Karpas-422 (cell line): Measurements from ENCODE around the gene HCST. TPM values are rescaled to one million over a fixed set of nuclear protein-coding genes. Genes with fewer than 3 reads are reported as not detected.

Experiments used
- DNase-seq: peaks from one replicate; pipeline ENCODE4 v3.0.0-alpha.2; 2015
- H2AFZ ChIP-seq: fragments of 200-600 bp; sonication (generic); 2 replicates; pipeline ENCODE4 v1.6.1; 2014; ENCODE audit warnings: antibody characterized with exemption, low read length, mixed read lengths
- H3K27ac ChIP-seq: fragments of 200-600 bp; sonication (generic); 2 replicates; pipeline ENCODE4 v1.5.1; 2014; ENCODE audit warnings: mild to moderate bottlenecking, low read length, moderate library complexity
- H3K27me3 ChIP-seq: fragments of 200-600 bp; sonication (generic); 2 replicates; pipeline ENCODE4 v1.6.1; 2014; ENCODE audit warnings: low read length, mixed read lengths
- H3K36me3 ChIP-seq: fragments of 200-600 bp; sonication (generic); 2 replicates; pipeline ENCODE4 v1.6.1; 2014; ENCODE audit warnings: low read length, mixed read lengths; ENCODE audit not compliant: insufficient read depth
- H3K4me1 ChIP-seq: fragments of 200-600 bp; sonication (generic); 2 replicates; pipeline ENCODE4 v1.6.1; 2014; ENCODE audit warnings: mild to moderate bottlenecking, low read length, mixed read lengths
- H3K4me2 ChIP-seq: fragments of 200-600 bp; sonication (generic); 2 replicates; pipeline ENCODE4 v1.6.1; 2014; ENCODE audit warnings: low read length, low read depth, mild to moderate bottlenecking; ENCODE audit not compliant: poor library complexity, severe bottlenecking
- H3K4me3 ChIP-seq: fragments of 200-600 bp; sonication (generic); 2 replicates; pipeline ENCODE4 v1.5.1; 2014; ENCODE audit warnings: mild to moderate bottlenecking, antibody characterized with exemption, low read length, mixed read lengths
- H3K79me2 ChIP-seq: fragments of 200-600 bp; sonication (generic); 2 replicates; pipeline ENCODE4 v1.6.1; 2014; ENCODE audit warnings: mild to moderate bottlenecking, low read length, mixed read lengths
- H3K9ac ChIP-seq: fragments of 200-600 bp; sonication (generic); 2 replicates; pipeline ENCODE4 v1.6.0; 2014; ENCODE audit warnings: low read length
- H3K9me2 ChIP-seq: fragments of 200-600 bp; sonication (generic), shearing (Covaris generic); replicated peaks from 2 replicates; pipeline ENCODE4 v1.6.0; 2014; ENCODE audit warnings: mild to moderate bottlenecking, low read length, moderate library complexity; ENCODE audit not compliant: insufficient read depth
- H3K9me3 ChIP-seq: fragments of 300-700, 200-600 bp; sonication (generic); 2 replicates; pipeline ENCODE4 v1.6.1; 2014; ENCODE audit warnings: low read length, mixed read lengths
- H4K20me1 ChIP-seq: fragments of 200-600 bp; sonication (generic); 2 replicates; pipeline ENCODE4 v1.6.1; 2014; ENCODE audit warnings: mild to moderate bottlenecking, antibody characterized with exemption, low read length, low read depth; ENCODE audit not compliant: insufficient read depth
- total RNA-seq: library from RNA; depleted of rRNA; stranded (reverse); fragments of >200 nt; shearing (Covaris generic); gene quantifications from 2 replicates; pipeline ENCODE4 v1.2.3, GENCODE V29; 2014; ENCODE audit warnings: low replicate concordance

Gene HCST
- total RNA-seq, 1 experiment from 2014 or later: 18.8 TPM

DNA sequence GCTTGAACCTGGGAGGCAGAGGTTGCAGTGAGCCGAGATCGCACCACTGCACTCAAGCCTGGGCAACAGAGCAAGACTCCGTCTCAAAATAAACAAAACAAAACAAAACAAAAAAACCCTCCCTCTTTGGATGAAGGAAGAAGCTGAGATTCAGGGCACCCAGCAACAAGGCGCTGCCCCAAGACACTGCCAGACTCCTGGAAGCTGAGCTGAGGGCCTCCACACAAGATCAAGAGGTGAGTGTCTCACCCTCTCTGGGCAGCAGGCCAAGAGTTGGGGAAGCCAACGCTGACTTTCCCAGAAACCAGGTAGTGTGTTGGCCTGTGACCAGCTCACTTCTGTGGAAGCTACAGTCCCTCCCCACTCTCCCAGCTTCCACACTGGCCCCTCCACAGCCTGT, 9.5 kb downstream of the HCST start:
- Histone ChIP-seq H2AFZ (no peak overlapping the region), H3K9ac (no peak overlapping the region), H3K9me2 (no peaks in the 10 kb centered on the region), H4K20me1 (no peaks in the 10 kb centered on the region), H3K27me3 (no peaks in the 10 kb centered on the region), H3K79me2 (no peaks in the 10 kb centered on the region), H3K4me3 (no peak overlapping the region), H3K9me3 (no peaks in the 10 kb centered on the region), H3K4me1 (peaks cover 11% of the 10 kb centered on the region), H3K36me3 (no peaks in the 10 kb centered on the region), H3K4me2 (no peak overlapping the region), H3K27ac (no peak overlapping the region)
- no peak for DNase-seq

GRCh38 chr19:35913589-35913988, 11.3 kb downstream of the HCST start:
- Histone ChIP-seq H3K27ac (no peak overlapping the region), H3K4me2 (no peak overlapping the region), H3K9ac (no peak overlapping the region), H3K9me3 (no peaks in the 10 kb centered on the region), H4K20me1 (no peaks in the 10 kb centered on the region), H3K4me1 (peaks cover 11% of the 10 kb centered on the region), H3K4me3 (no peak overlapping the region), H3K27me3 (no peaks in the 10 kb centered on the region), H2AFZ (no peak overlapping the region), H3K9me2 (no peaks in the 10 kb centered on the region), H3K36me3 (no peaks in the 10 kb centered on the region), H3K79me2 (no peaks in the 10 kb centered on the region)
- DNase-seq: peak; percentile 40

DNA sequence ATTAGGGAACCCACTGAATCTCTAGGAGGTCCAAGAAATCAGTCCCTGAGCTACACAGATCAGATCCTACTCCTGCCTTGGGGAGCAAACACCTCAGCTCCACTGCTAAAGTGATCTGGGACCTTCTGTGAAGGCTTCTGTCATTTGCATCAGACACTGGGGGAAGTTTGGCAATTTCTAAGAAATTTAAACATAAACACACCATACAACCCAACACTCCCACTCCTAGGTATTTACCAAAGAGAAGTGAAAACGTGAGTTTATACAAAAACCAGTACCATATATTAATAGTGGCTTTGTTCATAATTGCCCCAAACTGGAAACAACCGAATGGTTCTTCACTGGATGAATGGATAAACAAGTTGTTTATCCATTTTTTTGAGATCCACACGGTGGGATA, 13.1 kb downstream of the HCST start:
- no peaks in the 10 kb centered on the region for H3K9me3 ChIP-seq
- H3K4me3 ChIP-seq: no peak overlapping the region
- no peaks in the 10 kb centered on the region for H3K36me3 ChIP-seq
- no peak for DNase-seq
- no peak overlapping the region for H3K27ac ChIP-seq
- H3K4me1 ChIP-seq: no peaks in the 10 kb centered on the region
- H2AFZ ChIP-seq: no peak overlapping the region
- no peaks in the 10 kb centered on the region for H3K9me2 ChIP-seq
- no peak overlapping the region for H3K4me2 ChIP-seq
- no peaks in the 10 kb centered on the region for H3K79me2 ChIP-seq
- no peaks in the 10 kb centered on the region for H4K20me1 ChIP-seq
- no peaks in the 10 kb centered on the region for H3K27me3 ChIP-seq
- no peak overlapping the region for H3K9ac ChIP-seq

- H3K79me2 ChIP-seq: no peaks in the 10 kb centered on the region
- no peak overlapping the region for H3K4me2 ChIP-seq
- no peaks in the 10 kb centered on the region for H3K36me3 ChIP-seq
- H3K9ac ChIP-seq: no peak overlapping the region
- no peaks in the 10 kb centered on the region for H3K27me3 ChIP-seq
- no peaks in the 10 kb centered on the region for H3K9me3 ChIP-seq
- H3K4me1 ChIP-seq: no peaks in the 10 kb centered on the region
- no peak overlapping the region for H3K27ac ChIP-seq
- H2AFZ ChIP-seq: no peak overlapping the region
- no peak overlapping the region for H3K4me3 ChIP-seq
- no peaks in the 10 kb centered on the region for H4K20me1 ChIP-seq
- no peak for DNase-seq
- no peaks in the 10 kb centered on the region for H3K9me2 ChIP-seq
Observed at GRCh38 chr19:35919306-35919705, 17.0 kb downstream of the HCST start.

DNA sequence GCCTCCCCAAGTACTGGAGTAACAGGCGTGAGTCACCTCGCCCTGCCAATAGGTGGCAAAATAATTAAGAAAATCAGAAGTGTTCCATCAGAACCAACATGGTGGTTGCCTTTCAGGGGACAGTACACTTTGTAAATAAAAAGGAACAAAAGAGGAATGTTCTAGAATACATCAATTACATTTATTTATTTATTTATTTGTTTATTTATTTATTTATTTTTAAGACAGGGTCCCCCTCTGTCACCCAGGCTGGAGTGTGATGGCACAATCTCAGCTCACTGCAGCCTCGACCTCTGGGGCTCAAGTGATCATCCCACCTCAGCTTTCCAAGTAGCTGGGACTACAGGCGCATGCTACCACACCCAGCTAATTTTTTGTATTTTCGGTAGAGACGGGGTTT, 18.7 kb downstream of the HCST start:
- Histone ChIP-seq H3K4me1 (no peaks in the 10 kb centered on the region), H3K4me2 (no peak overlapping the region), H2AFZ (no peak overlapping the region), H3K79me2 (no peaks in the 10 kb centered on the region), H4K20me1 (no peaks in the 10 kb centered on the region), H3K27ac (no peak overlapping the region), H3K9ac (no peak overlapping the region), H3K9me2 (no peaks in the 10 kb centered on the region), H3K36me3 (no peaks in the 10 kb centered on the region), H3K9me3 (peaks cover 9% of the 10 kb centered on the region), H3K27me3 (0 out of 2 replicates have a peak, but pooled peaks cover 2% of the 10 kb centered on the region), H3K4me3 (no peak overlapping the region)
- no peak for DNase-seq

DNA sequence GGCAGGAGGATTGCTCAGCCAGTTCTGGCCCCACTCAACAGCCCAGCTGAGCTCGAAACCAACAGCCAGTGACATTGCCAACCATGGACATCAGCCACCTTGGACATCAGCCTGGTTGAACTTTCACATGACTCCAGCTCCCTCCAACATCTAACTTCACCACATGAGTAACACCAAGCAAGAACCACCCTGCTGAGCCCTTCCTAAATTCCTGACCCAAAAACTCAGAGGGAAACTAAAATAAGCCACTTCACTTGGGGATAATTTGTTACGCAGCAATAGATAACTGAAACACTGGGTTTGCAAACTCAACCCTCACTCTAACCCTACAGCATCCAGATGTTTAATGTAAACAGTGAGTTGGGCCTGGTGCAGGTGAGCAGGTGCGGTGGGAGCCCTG, 23.2 kb downstream of the HCST start:
- Histone ChIP-seq H3K4me2 (no peak overlapping the region), H3K4me1 (peaks cover 4% of the 10 kb centered on the region), H4K20me1 (no peaks in the 10 kb centered on the region), H3K79me2 (no peaks in the 10 kb centered on the region), H2AFZ (no peak overlapping the region), H3K36me3 (no peaks in the 10 kb centered on the region), H3K27ac (no peak overlapping the region), H3K9me3 (peaks cover 9% of the 10 kb centered on the region), H3K27me3 (0 out of 2 replicates have a peak, but pooled peaks cover 2% of the 10 kb centered on the region), H3K9me2 (no peaks in the 10 kb centered on the region), H3K9ac (no peak overlapping the region), H3K4me3 (no peak overlapping the region)
- DNase-seq: no peak

DNA sequence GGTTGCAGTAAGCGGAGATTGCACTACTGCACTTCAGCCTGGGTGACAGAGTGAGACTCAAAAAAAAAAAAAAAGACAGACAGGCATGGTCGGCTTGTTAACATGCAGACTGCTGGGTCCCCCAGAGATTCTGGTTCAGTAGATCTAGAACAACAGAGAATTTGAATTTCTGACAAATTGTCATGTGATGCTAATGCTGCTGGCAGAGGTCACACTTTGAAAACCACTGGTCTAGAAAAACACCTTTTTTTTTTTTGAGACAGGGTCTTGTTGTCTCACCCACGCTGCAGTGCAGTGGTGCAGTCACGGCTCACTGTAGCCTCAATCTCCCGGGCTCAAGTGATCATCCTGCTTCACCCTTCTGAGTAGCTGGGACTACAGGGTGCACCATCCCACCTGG, 26.2 kb downstream of the HCST start:
- DNase-seq: peak; percentile 41
- Histone ChIP-seq H3K36me3 (no peaks in the 10 kb centered on the region), H4K20me1 (no peaks in the 10 kb centered on the region), H3K4me2 (no peak overlapping the region), H3K27me3 (0 out of 2 replicates have a peak, but pooled peaks cover 2% of the 10 kb centered on the region), H3K4me1 (peaks cover 16% of the 10 kb centered on the region), H2AFZ (no peak overlapping the region), H3K9me2 (no peaks in the 10 kb centered on the region), H3K9ac (no peak overlapping the region), H3K27ac (no peak overlapping the region), H3K9me3 (peaks cover 9% of the 10 kb centered on the region), H3K79me2 (no peaks in the 10 kb centered on the region), H3K4me3 (no peak overlapping the region)

- peaks cover 18% of the 10 kb centered on the region for H3K4me1 ChIP-seq
- no peaks in the 10 kb centered on the region for H3K79me2 ChIP-seq
- 0 out of 2 replicates have a peak, but pooled peaks cover 2% of the 10 kb centered on the region for H3K27me3 ChIP-seq
- H3K4me2 ChIP-seq: no peak overlapping the region
- DNase-seq: peak; percentile 41
- peaks cover 9% of the 10 kb centered on the region for H3K9me3 ChIP-seq
- H3K9ac ChIP-seq: no peak overlapping the region
- H3K4me3 ChIP-seq: no peak overlapping the region
- H3K36me3 ChIP-seq: no peaks in the 10 kb centered on the region
- H3K9me2 ChIP-seq: no peaks in the 10 kb centered on the region
- peak overlapping the region; percentile 73; the same call in 1 of the 2 replicates for H2AFZ ChIP-seq
- H3K27ac ChIP-seq: no peak overlapping the region
- H4K20me1 ChIP-seq: no peaks in the 10 kb centered on the region
Observed at GRCh38 chr19:35929876-35930275, 27.5 kb downstream of the HCST start.
